GM12878 (cell line): ENCODE results near the gene ZMYM5. TPM values are rescaled to one million over a fixed set of nuclear protein-coding genes. Genes with fewer than 3 reads are reported as not detected.

Experiments
- CREB1 ChIP-seq: IDR thresholded peaks from 2 replicates; pipeline ENCODE4 v1.6.1; 2012; ENCODE audit warnings: low read depth, mild to moderate bottlenecking, inconsistent platforms
- FOXM1 ChIP-seq: IDR thresholded peaks from 2 replicates; pipeline ENCODE4 v1.6.1; 2012; ENCODE audit warnings: low read depth, mild to moderate bottlenecking, inconsistent platforms, low read length, moderate library complexity
- HDGF ChIP-seq: fragments of 450-650 bp; IDR thresholded peaks from 2 replicates; pipeline ENCODE4 v1.6.1; 2016; ENCODE audit warnings: antibody characterized with exemption
- MAX ChIP-seq: IDR thresholded peaks from 2 replicates; pipeline ENCODE4 v1.6.1; 2012; ENCODE audit warnings: low read depth, low read length, improper control_type of control experiment
- MXI1 ChIP-seq: fragments of 150-350 bp; IDR thresholded peaks from 2 replicates; pipeline ENCODE4 v1.6.1; 2011; ENCODE audit warnings: low read depth, mild to moderate bottlenecking, inconsistent platforms, low read length, improper control_type of control experiment
- NR2F1 ChIP-seq: fragments of 450-650 bp; conservative IDR thresholded peaks from 2 replicates; pipeline ENCODE4 v1.6.1; 2017; ENCODE audit warnings: mild to moderate bottlenecking
- NRF1 ChIP-seq: conservative IDR thresholded peaks from 2 replicates; pipeline ENCODE4 v1.6.1; 2011; ENCODE audit warnings: mild to moderate bottlenecking, low read depth, low read length, improper control_type of control experiment
- PAX8 ChIP-seq: fragments of 450-650 bp; IDR thresholded peaks from 2 replicates; pipeline ENCODE4 v1.6.1; 2017; ENCODE audit warnings: mild to moderate bottlenecking, moderate library complexity
- PKNOX1 ChIP-seq: fragments of 450-650 bp; IDR thresholded peaks from 2 replicates; pipeline ENCODE4 v1.6.1; 2016; ENCODE audit warnings: mild to moderate bottlenecking
- PML ChIP-seq: IDR thresholded peaks from 2 replicates; pipeline ENCODE4 v1.6.1; 2012; ENCODE audit warnings: low read length, inconsistent platforms
- SMAD5 ChIP-seq: IDR thresholded peaks from 2 replicates; pipeline ENCODE4 v1.6.1; 2016; ENCODE audit warnings: antibody characterized with exemption, low read depth
- SMARCA5 ChIP-seq: fragments of 450-650 bp; IDR thresholded peaks from 2 replicates; pipeline ENCODE4 v1.6.1; 2017; ENCODE audit warnings: mild to moderate bottlenecking
- STAT1 ChIP-seq: fragments of 450-650 bp; conservative IDR thresholded peaks from 2 replicates; pipeline ENCODE4 v1.6.1; 2014; ENCODE audit warnings: antibody characterized with exemption, mild to moderate bottlenecking
- TCF12 ChIP-seq: IDR thresholded peaks from 2 replicates; pipeline ENCODE4 v1.6.1; 2011; ENCODE audit warnings: low read depth, mild to moderate bottlenecking, low read length
- ZNF207 ChIP-seq: fragments of 450-650 bp; IDR thresholded peaks from 2 replicates; pipeline ENCODE4 v1.6.1; 2014; ENCODE audit warnings: antibody characterized with exemption, mild to moderate bottlenecking, borderline replicate concordance
- polyA plus RNA-seq, 11 experiments: library from polyadenylated mRNA; depleted of rRNA in 4 of 11; unstranded in 6 of 11; stranded (reverse) in 5 of 11; fragments of >200 nt; fragmentation: Nextera tagmentation in 4 of 11; fragmentation: Illumina TruSeq in 1 of 11; extraction: Ambion mirVana in 4 of 11; extraction: Trizol in 1 of 11; gene quantifications; 1 replicate in 1 of 11; 2 replicates in 10 of 11; pipeline versions ENCODE4 v1.2.1 to v1.2.3, GENCODE V29; 2011 to 2016; ENCODE audit warnings: inconsistent platforms in 2 of 11, missing spikeins in 2 of 11, low read depth in 1 of 11
- total RNA-seq, 4 experiments: library from RNA; depleted of rRNA in 3 of 4; stranded (reverse); fragments of >200 nt in 3 of 4; fragmentation: Illumina TruSeq in 1 of 4; extraction: Trizol in 1 of 4; gene quantifications; 2 replicates each; pipeline versions ENCODE4 v1.2.1 to v1.2.3, GENCODE V29; 2013 to 2021

ZMYM5 gene
- total and polyA plus RNA-seq, 10 of the 15 experiments (the other 5 are each of a cell fraction or from before 2014, with no cell fraction given) = 7.1 to 13.7 (median 10.6) TPM

- peak; percentile 58; the same call in 1 of the 2 replicates for TF ChIP-seq MAX
- peak; percentile 62; the same call in 1 of the 2 replicates for TF ChIP-seq MXI1
- peak; percentile 82 for TF ChIP-seq SMAD5
- peak; percentile 85 for TF ChIP-seq HDGF
- TF ChIP-seq FOXM1 = 0 out of 2 replicates have a peak, but pooled peaks have one; percentile 18
- TF ChIP-seq NRF1 = peak; percentile 60
- peak; percentile 50; the same call in 1 of the 2 replicates for TF ChIP-seq ZNF207
- TF ChIP-seq STAT1 = 0 out of 2 replicates have a peak, but pooled peaks have one; percentile 17
- TF ChIP-seq PKNOX1 = peak; percentile 6; the same call in 1 of the 2 replicates
- peak; percentile 17; the same call in 1 of the 2 replicates for TF ChIP-seq TCF12
- peak; percentile 95 for TF ChIP-seq PML
- TF ChIP-seq CREB1 = peak; percentile 52; the same call in 1 of the 2 replicates
- peak; percentile 84; the same call in 1 of the 2 replicates for TF ChIP-seq PAX8
- TF ChIP-seq NR2F1 = 0 out of 2 replicates have a peak, but pooled peaks have one; percentile 17
- 0 out of 2 replicates have a peak, but pooled peaks have one; percentile 19 for TF ChIP-seq SMARCA5
These were observed 80.4 kb downstream of the ZMYM5 start, which contains the start of gene PSPC1 (continued) for GRCh38 chr13:19782727-19783682.
